ENCODE measurements around the gene LRRC55.

Gene LRRC55

DNA sequence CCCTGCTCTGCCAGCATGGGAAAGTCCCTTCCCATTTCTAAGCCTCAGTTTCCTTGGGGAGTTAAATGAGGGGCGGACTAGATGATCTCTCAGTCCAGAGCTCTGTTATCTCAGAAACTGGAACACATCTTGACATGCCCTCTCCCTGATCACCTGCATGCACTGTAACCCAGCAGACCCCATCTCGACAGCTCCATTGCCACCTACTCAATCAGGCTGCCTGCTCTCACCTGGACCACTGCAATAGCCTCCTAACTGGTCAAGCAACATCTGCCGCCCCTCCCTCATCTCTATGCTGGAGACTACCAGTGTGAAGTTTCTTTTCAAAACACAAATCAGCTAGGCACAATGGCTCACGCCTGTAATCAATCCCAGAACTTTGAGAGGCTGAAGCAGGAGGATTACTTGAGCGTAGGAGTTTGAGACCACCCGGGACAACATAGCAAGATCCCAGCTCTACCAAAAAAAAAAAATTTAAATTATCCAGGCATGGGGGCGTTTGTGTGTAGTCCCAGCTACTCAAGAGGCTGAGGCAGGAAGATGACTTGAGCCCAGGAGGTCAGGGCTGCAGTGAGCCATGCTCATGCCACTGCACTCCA lies 22.2 kb downstream of the LRRC55 start:
- H3K4me3 ChIP-seq (ENCODE audit: low read depth, low read length): no peak overlapping the region
- ChIA-PET CTCF (interaction anchor here (1.2 kb wide), 1 partner anchor 45 kb away, joined by 4 read pairs; no protein-coding TSS in a partner anchor), POLR2A (no interaction called here)
- H3K9me3 ChIP-seq (ENCODE audit: control insufficient read depth, insufficient read depth, low read depth, low read length): no peaks in the 10 kb centered on the region
- no peak for TF ChIP-seq ZNF341 (tag by site-specific recombination; IDR thresholded peaks at IDR 0.05; ENCODE audit: low read depth)
- TF ChIP-seq, protein P1, sequence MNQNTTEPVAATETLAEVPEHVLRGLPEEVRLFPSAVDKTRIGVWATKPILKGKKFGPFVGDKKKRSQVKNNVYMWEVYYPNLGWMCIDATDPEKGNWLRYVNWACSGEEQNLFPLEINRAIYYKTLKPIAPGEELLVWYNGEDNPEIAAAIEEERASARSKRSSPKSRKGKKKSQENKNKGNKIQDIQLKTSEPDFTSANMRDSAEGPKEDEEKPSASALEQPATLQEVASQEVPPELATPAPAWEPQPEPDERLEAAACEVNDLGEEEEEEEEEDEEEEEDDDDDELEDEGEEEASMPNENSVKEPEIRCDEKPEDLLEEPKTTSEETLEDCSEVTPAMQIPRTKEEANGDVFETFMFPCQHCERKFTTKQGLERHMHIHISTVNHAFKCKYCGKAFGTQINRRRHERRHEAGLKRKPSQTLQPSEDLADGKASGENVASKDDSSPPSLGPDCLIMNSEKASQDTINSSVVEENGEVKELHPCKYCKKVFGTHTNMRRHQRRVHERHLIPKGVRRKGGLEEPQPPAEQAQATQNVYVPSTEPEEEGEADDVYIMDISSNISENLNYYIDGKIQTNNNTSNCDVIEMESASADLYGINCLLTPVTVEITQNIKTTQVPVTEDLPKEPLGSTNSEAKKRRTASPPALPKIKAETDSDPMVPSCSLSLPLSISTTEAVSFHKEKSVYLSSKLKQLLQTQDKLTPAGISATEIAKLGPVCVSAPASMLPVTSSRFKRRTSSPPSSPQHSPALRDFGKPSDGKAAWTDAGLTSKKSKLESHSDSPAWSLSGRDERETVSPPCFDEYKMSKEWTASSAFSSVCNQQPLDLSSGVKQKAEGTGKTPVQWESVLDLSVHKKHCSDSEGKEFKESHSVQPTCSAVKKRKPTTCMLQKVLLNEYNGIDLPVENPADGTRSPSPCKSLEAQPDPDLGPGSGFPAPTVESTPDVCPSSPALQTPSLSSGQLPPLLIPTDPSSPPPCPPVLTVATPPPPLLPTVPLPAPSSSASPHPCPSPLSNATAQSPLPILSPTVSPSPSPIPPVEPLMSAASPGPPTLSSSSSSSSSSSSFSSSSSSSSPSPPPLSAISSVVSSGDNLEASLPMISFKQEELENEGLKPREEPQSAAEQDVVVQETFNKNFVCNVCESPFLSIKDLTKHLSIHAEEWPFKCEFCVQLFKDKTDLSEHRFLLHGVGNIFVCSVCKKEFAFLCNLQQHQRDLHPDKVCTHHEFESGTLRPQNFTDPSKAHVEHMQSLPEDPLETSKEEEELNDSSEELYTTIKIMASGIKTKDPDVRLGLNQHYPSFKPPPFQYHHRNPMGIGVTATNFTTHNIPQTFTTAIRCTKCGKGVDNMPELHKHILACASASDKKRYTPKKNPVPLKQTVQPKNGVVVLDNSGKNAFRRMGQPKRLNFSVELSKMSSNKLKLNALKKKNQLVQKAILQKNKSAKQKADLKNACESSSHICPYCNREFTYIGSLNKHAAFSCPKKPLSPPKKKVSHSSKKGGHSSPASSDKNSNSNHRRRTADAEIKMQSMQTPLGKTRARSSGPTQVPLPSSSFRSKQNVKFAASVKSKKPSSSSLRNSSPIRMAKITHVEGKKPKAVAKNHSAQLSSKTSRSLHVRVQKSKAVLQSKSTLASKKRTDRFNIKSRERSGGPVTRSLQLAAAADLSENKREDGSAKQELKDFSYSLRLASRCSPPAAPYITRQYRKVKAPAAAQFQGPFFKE (tag by site-specific recombination; IDR thresholded peaks at IDR 0.05; ENCODE audit: borderline replicate concordance): no peak
- TF ChIP-seq ZNF776 (tag by site-specific recombination; IDR thresholded peaks at IDR 0.05; ENCODE audit: borderline replicate concordance): no peak
- no peak for TF ChIP-seq ZNF544 (tag by site-specific recombination; IDR thresholded peaks at IDR 0.05)
- TF ChIP-seq ZBTB17 (tag by site-specific recombination; IDR thresholded peaks at IDR 0.05): no peak
- no peak for TF ChIP-seq ZNF530 (tag by site-specific recombination; IDR thresholded peaks at IDR 0.05; ENCODE audit: low read depth)
- no peak for TF ChIP-seq ZNF521 (tag by site-specific recombination; IDR thresholded peaks at IDR 0.05)
- no peaks in the 10 kb centered on the region for H3K4me1 ChIP-seq (ENCODE audit: control insufficient read depth, insufficient read depth, low read length)
- H3K27ac ChIP-seq (ENCODE audit: extremely low read depth, low read depth, low read length): no peak overlapping the region
- H3K36me3 ChIP-seq (ENCODE audit: control insufficient read depth in 2 of 2, insufficient read depth in 1 of 2, low read length in 2 of 2): no peaks in the 10 kb centered on the region

DNA sequence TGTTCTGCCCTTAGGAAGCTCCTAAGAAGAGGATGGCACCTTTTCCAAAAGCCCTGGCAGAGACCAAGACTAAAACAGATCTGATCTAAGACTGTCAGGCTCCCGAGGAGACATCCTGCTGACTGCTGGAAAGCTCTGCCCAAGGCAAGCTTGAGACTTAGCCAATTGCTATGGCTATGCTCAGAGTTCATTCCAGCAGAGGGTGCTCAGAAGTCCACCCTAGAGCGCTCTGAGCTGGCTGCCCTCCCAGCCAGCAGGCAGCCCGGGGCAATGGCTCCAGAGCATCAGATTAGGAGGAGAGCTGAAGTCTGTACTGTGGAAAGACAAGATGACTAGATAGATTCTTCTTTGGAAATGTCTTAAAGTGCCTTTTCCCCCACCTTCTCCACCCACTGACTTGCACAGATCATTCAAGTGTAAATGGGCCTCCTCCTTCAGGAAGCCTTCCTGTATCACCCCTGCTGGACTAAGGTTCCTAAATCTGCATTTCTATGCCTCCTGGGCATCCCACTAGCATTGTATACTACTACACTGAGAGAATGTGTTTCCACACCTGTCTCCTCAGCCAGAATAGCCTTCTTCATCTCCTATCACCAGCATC lies 23.4 kb downstream of the LRRC55 start:
- ChIA-PET POLR2A (no interaction called here), CTCF (interaction anchor here (0.5 to 0.9 kb wide), 2 partner anchors 42 to 99 kb away, joined by 3 read pairs; no protein-coding TSS in a partner anchor)
- no peaks in the 10 kb centered on the region for H3K36me3 ChIP-seq (ENCODE audit: control insufficient read depth in 2 of 2, insufficient read depth in 1 of 2, low read length in 2 of 2)
- H3K4me3 ChIP-seq (ENCODE audit: low read depth, low read length): no peak overlapping the region
- H3K4me1 ChIP-seq (ENCODE audit: control insufficient read depth, insufficient read depth, low read length): no peaks in the 10 kb centered on the region
- TF ChIP-seq ZNF23 (tag by site-specific recombination; IDR thresholded peaks at IDR 0.05; ENCODE audit: borderline replicate concordance) (no peak), ZNF211 (tag by site-specific recombination; IDR thresholded peaks at IDR 0.05; ENCODE audit: low read depth) (no peak), ZNF626 (tag by site-specific recombination; IDR thresholded peaks at IDR 0.05) (no peak), ZNF658 (tag by site-specific recombination; IDR thresholded peaks at IDR 0.05) (no peak)
- TF ChIP-seq, protein P2, sequence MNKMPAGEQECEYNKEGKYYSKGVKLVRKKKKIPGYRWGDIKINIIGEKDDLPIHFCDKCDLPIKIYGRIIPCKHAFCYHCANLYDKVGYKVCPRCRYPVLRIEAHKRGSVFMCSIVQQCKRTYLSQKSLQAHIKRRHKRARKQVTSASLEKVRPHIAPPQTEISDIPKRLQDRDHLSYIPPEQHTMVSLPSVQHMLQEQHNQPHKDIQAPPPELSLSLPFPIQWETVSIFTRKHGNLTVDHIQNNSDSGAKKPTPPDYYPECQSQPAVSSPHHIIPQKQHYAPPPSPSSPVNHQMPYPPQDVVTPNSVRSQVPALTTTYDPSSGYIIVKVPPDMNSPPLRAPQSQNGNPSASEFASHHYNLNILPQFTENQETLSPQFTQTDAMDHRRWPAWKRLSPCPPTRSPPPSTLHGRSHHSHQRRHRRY (tag by site-specific recombination; IDR thresholded peaks at IDR 0.05): no peak
- TF ChIP-seq, protein P3, sequence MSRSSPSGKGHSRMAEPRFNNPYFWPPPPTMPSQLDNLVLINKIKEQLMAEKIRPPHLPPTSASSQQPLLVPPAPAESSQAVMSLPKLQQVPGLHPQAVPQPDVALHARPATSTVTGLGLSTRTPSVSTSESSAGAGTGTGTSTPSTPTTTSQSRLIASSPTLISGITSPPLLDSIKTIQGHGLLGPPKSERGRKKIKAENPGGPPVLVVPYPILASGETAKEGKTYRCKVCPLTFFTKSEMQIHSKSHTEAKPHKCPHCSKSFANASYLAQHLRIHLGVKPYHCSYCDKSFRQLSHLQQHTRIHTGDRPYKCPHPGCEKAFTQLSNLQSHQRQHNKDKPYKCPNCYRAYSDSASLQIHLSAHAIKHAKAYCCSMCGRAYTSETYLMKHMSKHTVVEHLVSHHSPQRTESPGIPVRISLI (tag by site-specific recombination; IDR thresholded peaks at IDR 0.05): no peak
- no peaks in the 10 kb centered on the region for H3K9me3 ChIP-seq (ENCODE audit: control insufficient read depth, insufficient read depth, low read depth, low read length)
- no peak overlapping the region for H3K27ac ChIP-seq (ENCODE audit: extremely low read depth, low read depth, low read length)
